Ishikawa (cell line): Measurements from ENCODE around the gene XRCC1.
A peak's percentile ranks its signal among the peaks of the same experiment; 100 is the strongest.

Source experiments
- CEBPB ChIP-seq: IDR thresholded peaks from 2 replicates; pipeline ENCODE4 v1.6.1; 2012
- CREB1 ChIP-seq: IDR thresholded peaks from 2 replicates; pipeline ENCODE4 v1.6.1; 2012; ENCODE audit warnings: low read depth
- EGR1 ChIP-seq: IDR thresholded peaks from 2 replicates; pipeline ENCODE4 v1.6.1; 2012
- EP300 ChIP-seq: IDR thresholded peaks from 2 replicates; pipeline ENCODE4 v1.6.1; 2012; ENCODE audit warnings: borderline replicate concordance
- FOXM1 ChIP-seq: IDR thresholded peaks from 2 replicates; pipeline ENCODE4 v1.6.1; 2012; ENCODE audit warnings: low read depth, borderline replicate concordance
- NFIC ChIP-seq: IDR thresholded peaks from 2 replicates; pipeline ENCODE4 v1.6.1; 2012
- RAD21 ChIP-seq: IDR thresholded peaks from 2 replicates; pipeline ENCODE4 v1.6.1; 2012; ENCODE audit warnings: low read depth
- TAF1 ChIP-seq: IDR thresholded peaks from 2 replicates; pipeline ENCODE4 v1.6.1; 2012; ENCODE audit warnings: low read depth, mild to moderate bottlenecking
- TCF12 ChIP-seq: IDR thresholded peaks from 2 replicates; pipeline ENCODE4 v1.6.1; 2012; ENCODE audit warnings: low read depth
- TEAD4 ChIP-seq: IDR thresholded peaks from 2 replicates; pipeline ENCODE4 v1.6.1; 2012
- YY1 ChIP-seq: IDR thresholded peaks from 2 replicates; pipeline ENCODE4 v1.6.1; 2012; ENCODE audit warnings: low read depth
- ZBTB7A ChIP-seq: IDR thresholded peaks from 2 replicates; pipeline ENCODE4 v1.6.1; 2012; ENCODE audit warnings: low read depth
- TF ChIP-seq, protein P1 (sequence below): IDR thresholded peaks from 2 replicates; pipeline ENCODE4 v1.6.1; 2012
- TF ChIP-seq, protein P2 (sequence below): IDR thresholded peaks from 2 replicates; pipeline ENCODE4 v1.6.1; 2012
- TF ChIP-seq, protein P3 (sequence below): IDR thresholded peaks from 2 replicates; pipeline ENCODE4 v1.6.1; 2012; ENCODE audit warnings: low read depth, mild to moderate bottlenecking

XRCC1 gene

DNA sequence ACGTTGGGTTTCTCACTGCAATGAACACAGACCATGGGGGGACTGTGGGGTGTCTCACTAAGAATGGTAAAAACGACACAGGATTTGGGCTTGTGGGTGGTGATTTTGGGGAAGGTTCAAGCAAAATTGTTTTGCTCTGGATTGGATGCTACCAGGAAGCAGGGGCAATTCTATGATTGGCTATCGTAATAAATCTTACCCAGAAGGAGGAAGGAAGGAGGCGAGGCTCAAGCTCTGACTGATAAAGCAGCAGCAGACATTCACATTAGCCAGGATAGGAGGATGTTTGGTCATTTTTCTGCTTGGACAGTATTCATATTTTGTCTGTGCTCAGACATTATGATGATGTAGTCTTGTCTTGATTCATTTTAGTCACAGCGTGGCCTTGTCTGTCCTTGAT lies 22.5 kb upstream of the XRCC1 start:
- TF ChIP-seq NFIC: no peak
- TF ChIP-seq CREB1: no peak
- TF ChIP-seq TAF1: no peak
- no peak for TF ChIP-seq ZBTB7A
- no peak for TF ChIP-seq TCF12
- TF ChIP-seq, protein P1, sequence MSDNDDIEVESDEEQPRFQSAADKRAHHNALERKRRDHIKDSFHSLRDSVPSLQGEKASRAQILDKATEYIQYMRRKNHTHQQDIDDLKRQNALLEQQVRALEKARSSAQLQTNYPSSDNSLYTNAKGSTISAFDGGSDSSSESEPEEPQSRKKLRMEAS: no peak
- TF ChIP-seq YY1: no peak
- TF ChIP-seq, protein P2, sequence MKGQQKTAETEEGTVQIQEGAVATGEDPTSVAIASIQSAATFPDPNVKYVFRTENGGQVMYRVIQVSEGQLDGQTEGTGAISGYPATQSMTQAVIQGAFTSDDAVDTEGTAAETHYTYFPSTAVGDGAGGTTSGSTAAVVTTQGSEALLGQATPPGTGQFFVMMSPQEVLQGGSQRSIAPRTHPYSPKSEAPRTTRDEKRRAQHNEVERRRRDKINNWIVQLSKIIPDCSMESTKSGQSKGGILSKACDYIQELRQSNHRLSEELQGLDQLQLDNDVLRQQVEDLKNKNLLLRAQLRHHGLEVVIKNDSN: no peak
- no peak for TF ChIP-seq CEBPB
- no peak for TF ChIP-seq TEAD4
- TF ChIP-seq RAD21: no peak

DNA sequence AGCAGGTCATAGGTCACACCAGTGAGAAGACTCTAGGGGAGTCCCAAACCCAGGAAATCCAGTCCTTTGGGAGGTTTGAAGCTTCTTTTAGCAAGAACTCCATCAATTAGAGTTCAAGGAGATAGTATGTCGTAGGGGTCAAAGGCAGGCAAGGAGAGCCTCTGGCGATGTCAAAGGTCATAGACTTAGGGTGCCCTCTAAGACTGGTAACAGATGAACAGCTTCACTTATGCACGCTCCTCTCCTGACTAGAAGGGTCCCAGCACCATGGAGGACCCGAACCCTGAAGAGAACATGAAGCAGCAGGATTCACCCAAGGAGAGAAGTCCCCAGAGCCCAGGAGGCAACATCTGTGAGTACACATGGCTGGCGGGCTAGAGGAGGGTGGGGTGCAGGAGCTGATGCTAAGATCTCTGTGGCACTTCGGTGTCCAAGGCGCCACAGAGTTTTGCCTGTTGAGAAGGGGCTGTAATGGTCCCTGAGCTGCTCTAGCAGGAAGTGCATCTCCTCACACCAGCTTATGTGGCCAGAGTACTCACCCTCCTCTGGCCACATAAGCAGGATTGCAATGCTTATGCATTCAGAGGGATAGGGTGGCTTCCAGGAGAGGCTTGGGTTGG lies 21.6 kb upstream of the XRCC1 start:
- no peak for TF ChIP-seq NFIC
- no peak for TF ChIP-seq ZBTB7A
- no peak for TF ChIP-seq CEBPB
- TF ChIP-seq, protein P3, sequence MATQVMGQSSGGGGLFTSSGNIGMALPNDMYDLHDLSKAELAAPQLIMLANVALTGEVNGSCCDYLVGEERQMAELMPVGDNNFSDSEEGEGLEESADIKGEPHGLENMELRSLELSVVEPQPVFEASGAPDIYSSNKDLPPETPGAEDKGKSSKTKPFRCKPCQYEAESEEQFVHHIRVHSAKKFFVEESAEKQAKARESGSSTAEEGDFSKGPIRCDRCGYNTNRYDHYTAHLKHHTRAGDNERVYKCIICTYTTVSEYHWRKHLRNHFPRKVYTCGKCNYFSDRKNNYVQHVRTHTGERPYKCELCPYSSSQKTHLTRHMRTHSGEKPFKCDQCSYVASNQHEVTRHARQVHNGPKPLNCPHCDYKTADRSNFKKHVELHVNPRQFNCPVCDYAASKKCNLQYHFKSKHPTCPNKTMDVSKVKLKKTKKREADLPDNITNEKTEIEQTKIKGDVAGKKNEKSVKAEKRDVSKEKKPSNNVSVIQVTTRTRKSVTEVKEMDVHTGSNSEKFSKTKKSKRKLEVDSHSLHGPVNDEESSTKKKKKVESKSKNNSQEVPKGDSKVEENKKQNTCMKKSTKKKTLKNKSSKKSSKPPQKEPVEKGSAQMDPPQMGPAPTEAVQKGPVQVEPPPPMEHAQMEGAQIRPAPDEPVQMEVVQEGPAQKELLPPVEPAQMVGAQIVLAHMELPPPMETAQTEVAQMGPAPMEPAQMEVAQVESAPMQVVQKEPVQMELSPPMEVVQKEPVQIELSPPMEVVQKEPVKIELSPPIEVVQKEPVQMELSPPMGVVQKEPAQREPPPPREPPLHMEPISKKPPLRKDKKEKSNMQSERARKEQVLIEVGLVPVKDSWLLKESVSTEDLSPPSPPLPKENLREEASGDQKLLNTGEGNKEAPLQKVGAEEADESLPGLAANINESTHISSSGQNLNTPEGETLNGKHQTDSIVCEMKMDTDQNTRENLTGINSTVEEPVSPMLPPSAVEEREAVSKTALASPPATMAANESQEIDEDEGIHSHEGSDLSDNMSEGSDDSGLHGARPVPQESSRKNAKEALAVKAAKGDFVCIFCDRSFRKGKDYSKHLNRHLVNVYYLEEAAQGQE: no peak
- TF ChIP-seq CREB1: no peak
- TF ChIP-seq, protein P1: no peak

DNA sequence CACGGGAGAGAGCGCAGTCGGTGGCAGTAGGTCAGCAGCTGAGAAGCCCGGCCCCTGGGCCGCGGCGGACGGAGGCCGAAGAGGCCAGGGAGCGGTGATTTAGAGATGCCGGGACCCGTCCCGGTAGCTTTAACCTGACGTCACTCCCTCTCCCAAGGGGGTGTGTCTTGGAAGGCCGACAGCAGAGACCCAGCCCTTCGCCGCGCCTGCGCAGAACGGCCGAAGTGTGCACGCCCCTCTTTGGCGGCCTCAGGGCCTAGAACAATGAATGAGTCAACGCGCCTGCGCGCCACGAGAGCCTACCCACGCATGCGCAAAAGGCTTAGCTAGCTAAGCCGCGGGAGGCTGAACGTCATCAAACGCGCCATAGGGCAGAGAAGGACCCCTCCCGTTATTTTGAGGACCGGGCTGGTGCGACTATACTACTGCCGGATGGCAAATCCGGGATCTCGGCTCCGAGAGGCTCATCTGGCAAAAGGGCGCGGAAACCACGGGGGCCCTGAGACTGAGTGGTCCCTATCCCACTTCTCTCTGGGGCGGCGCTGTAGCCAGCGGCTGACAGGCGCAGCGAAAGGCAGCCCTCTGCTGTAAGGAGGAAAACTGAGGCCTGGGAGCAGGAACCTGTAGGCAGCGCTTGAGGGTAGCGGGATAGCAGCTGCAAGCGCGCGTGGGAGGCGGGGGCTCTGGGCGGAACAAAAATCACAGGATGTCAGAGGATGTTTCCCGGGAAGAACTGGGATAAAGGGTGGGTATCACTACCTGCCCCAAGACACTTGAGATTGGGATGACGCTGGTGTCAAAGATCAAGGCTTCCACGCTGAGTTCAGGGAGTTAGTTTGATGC lies 20.9 kb upstream of the XRCC1 start, which contains the start of the genes IRGQ and ZNF576:
TSS of gene IRGQ (minus strand) at position 136 of the 843 bp plus-strand sequence. CDS start 796 bp downstream, outside the sequence.
TSS of gene ZNF576 (plus strand) at position 597 of the 843 bp plus-strand sequence. CDS start 514 bp downstream, outside the sequence.
- TF ChIP-seq, protein P2: no peak
- TF ChIP-seq TEAD4: no peak
- TF ChIP-seq TAF1: peak; percentile 70
- 0 out of 2 replicates have a peak, but pooled peaks have one; percentile 7 for TF ChIP-seq YY1
- TF ChIP-seq CEBPB: no peak
- 0 out of 2 replicates have a peak, but pooled peaks have one; percentile 4 for TF ChIP-seq NFIC
- TF ChIP-seq FOXM1: no peak
- no peak for TF ChIP-seq ZBTB7A
- TF ChIP-seq, protein P3: no peak
- TF ChIP-seq, protein P1: peak; percentile 10
- TF ChIP-seq EGR1: peak; percentile 64; the same call in 1 of the 2 replicates
- TF ChIP-seq EP300: peak; percentile 22; the same call in 1 of the 2 replicates
- TF ChIP-seq TCF12: peak; percentile 28; the same call in 1 of the 2 replicates
- no peak for TF ChIP-seq RAD21
- peak; percentile 98 for TF ChIP-seq CREB1

DNA sequence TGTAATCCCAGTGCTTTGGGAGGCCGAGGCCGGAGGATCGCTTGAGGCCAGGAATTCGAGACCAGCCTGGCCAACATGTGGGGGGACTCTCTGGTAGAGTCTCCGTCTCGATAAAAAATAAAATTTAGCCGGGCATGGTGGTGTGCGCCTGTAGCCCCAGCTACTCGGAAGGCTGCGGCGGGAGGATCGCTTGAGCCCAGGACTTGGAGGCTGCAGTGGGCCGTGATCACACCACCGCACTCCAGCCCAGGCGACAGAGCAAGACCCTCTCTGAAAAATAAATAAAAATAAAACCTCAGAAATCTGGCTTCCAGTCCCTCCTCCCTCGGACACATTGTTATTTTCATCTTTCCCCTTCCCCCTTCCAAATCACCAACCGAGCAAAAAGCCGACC lies 20.3 kb upstream of the XRCC1 start:
- TF ChIP-seq TEAD4: no peak

DNA sequence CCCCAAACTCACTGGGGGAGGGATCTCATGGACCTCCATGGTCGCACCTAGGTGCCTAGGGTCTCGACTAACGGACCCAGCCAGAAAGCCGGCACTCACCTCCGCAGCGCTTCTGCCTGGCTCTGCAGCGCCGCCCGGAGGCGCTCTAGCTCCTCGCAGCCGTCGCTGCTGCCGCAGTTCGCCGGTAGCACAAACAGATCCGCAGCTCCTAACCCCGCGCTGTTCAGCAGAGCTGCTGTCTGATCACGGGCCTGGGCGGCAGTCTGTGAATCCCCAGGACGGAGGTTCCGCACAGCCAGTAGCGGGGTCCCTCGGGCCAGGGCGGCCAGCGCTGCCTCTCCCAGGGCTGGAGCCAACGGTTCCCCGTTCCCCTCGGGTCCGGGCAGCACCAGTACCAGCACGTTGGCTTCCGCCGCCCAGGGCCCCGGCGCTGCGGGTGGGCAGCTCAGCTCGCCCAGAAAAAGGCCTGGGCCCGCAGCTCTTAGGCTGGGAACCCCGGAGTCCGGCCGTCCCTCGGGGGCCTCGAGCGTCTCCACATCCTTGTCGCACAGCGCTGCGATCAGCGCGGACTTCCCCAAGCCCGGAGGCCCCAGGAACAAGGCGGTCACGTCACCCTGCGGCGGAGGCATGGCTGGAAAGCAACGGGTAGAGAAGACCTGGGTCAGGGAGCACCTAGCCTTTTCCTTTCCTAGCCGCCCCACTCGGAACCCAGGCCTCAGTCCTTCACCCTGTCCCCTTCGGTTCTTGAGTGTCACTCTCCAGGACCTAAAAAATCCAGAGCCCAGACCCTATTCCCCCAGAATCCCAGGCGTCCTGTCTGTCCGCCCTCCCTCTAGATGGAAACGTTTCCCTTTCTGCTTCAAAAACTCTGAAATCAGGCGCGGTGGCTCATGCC lies 19.6 kb upstream of the XRCC1 start:
- TF ChIP-seq CEBPB (no peak), ZBTB7A (no peak), CREB1 (no peak), TCF12 (no peak), YY1 (no peak), TEAD4 (no peak), RAD21 (peak; percentile 40; the same call in 1 of the 2 replicates)
- TF ChIP-seq, protein P2: no peak
